NCI-H774 (cell line): Measurements from ENCODE around the gene SLC16A6.
"Not testable (repeated sequence)": the region's sequence is repeated elsewhere in the genome, so short reads cannot be mapped to it uniquely, and the experiment has no call there.

Source experiments
- DNase-seq: peaks from one replicate; lab custom pipeline; 2025; lab: John Stamatoyannopoulos, UW

Gene SLC16A6

DNA sequence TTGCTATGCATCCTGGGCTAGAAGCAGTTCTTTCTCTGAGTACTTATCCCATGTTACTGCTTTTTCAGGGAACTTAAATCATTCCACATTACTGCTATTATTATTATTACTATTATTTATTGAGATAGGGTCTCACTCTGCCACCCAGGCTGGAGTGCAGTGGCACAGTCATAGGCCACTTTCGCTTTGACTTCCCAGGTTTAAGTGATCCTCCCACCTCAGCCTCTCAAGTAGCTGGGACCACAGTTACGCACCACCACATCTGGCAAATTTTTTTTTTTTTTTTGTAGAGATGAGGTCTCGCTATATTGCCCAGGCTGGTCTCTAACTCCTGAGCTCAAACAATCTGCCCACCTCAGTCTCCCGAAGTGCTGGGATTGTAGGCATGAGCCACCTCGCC lies 71.5 kb downstream of the SLC16A6 start:
- not testable (repeated sequence) for DNase-seq
